Type B pancreatic cell (in vitro differentiated cells): ENCODE measurements around the gene FADS1. TPM values are rescaled to one million over a fixed set of nuclear protein-coding genes. Genes with fewer than 3 reads are reported as not detected.

Experiments
- DNase-seq: peaks from one replicate; pipeline ENCODE4 v3.0.0; 2021; ENCODE audit warnings: mixed read lengths; ENCODE audit not compliant: unreplicated experiment; ENCODE audit errors: extremely low spot score
- H3K27ac Mint-ChIP-seq: 2 replicates; pipeline ENCODE4 v1.8.0; 2021; ENCODE audit warnings: mild to moderate bottlenecking, mixed read lengths
- H3K27me3 Mint-ChIP-seq: 2 replicates; pipeline ENCODE4 v1.8.0; 2021; ENCODE audit warnings: mixed read lengths
- H3K36me3 Mint-ChIP-seq: 2 replicates; pipeline ENCODE4 v1.8.0; 2021; ENCODE audit warnings: mixed read lengths
- H3K4me1 Mint-ChIP-seq: one replicate; pipeline ENCODE4 v1.8.0; 2021; ENCODE audit warnings: mixed read lengths; ENCODE audit not compliant: unreplicated experiment
- H3K4me3 Mint-ChIP-seq: 2 replicates; pipeline ENCODE4 v1.8.0; 2021; ENCODE audit warnings: mild to moderate bottlenecking, mixed read lengths
- H3K9me3 Mint-ChIP-seq: 2 replicates; pipeline ENCODE4 v1.8.0; 2021; ENCODE audit warnings: mixed read lengths
- CTCF ChIP-seq: fragments of 200-600 bp; sonication (generic); conservative IDR thresholded peaks from 2 replicates; pipeline ENCODE4 v1.5.0; 2021; ENCODE audit warnings: antibody characterized with exemption, mild to moderate bottlenecking
- total RNA-seq: library from RNA; stranded (reverse); gene quantifications from 2 replicates; pipeline ENCODE4 v1.2.1, GENCODE V29; 2021; ENCODE audit warnings: low replicate concordance

The FADS1 gene
- total RNA-seq, 1 donor from 2014 or later: 90.0 TPM

GRCh38 chr11:61854206-61854895 lies 37.5 kb upstream of the FADS1 start:
- DNase-seq: no peak
- TF ChIP-seq CTCF: no peak
- H3K4me3 Mint-ChIP-seq: no peak overlapping the region
- H3K27ac Mint-ChIP-seq: no peak overlapping the region
- H3K27me3 Mint-ChIP-seq: no peaks in the 10 kb centered on the region
- peaks cover 10% of the 10 kb centered on the region for H3K36me3 Mint-ChIP-seq
- H3K9me3 Mint-ChIP-seq: no peaks in the 10 kb centered on the region
- no peaks in the 10 kb centered on the region for H3K4me1 Mint-ChIP-seq

- Mint-ChIP-seq H3K36me3 (peaks cover 8% of the 10 kb centered on the region), H3K4me3 (no peak overlapping the region), H3K27me3 (no peaks in the 10 kb centered on the region), H3K9me3 (no peaks in the 10 kb centered on the region), H3K27ac (no peak overlapping the region), H3K4me1 (no peaks in the 10 kb centered on the region)
- DNase-seq: no peak
- TF ChIP-seq CTCF: no peak
These were observed 36.9 kb upstream of the FADS1 start for GRCh38 chr11:61853698-61854169.

GRCh38 chr11:61851900-61852295 lies 35.1 kb upstream of the FADS1 start:
- Mint-ChIP-seq H3K27me3 (no peaks in the 10 kb centered on the region), H3K4me3 (no peak overlapping the region), H3K9me3 (no peaks in the 10 kb centered on the region), H3K27ac (no peak overlapping the region), H3K4me1 (no peaks in the 10 kb centered on the region), H3K36me3 (peaks cover 16% of the 10 kb centered on the region)
- no peak for DNase-seq
- no peak for TF ChIP-seq CTCF

GRCh38 chr11:61851113-61851899 lies 34.5 kb upstream of the FADS1 start:
- H3K27me3 Mint-ChIP-seq: no peaks in the 10 kb centered on the region
- H3K4me3 Mint-ChIP-seq: no peak overlapping the region
- no peaks in the 10 kb centered on the region for H3K9me3 Mint-ChIP-seq
- TF ChIP-seq CTCF: no peak
- H3K27ac Mint-ChIP-seq: no peak overlapping the region
- peaks cover 16% of the 10 kb centered on the region for H3K36me3 Mint-ChIP-seq
- no peak for DNase-seq
- no peaks in the 10 kb centered on the region for H3K4me1 Mint-ChIP-seq

- Mint-ChIP-seq H3K4me1 (peaks cover 3% of the 10 kb centered on the region), H3K36me3 (peaks cover 19% of the 10 kb centered on the region), H3K9me3 (no peaks in the 10 kb centered on the region), H3K27me3 (no peaks in the 10 kb centered on the region), H3K27ac (no peak overlapping the region), H3K4me3 (no peak overlapping the region)
- no peak for DNase-seq
- no peak for TF ChIP-seq CTCF
These were observed 33.9 kb upstream of the FADS1 start for GRCh38 chr11:61850687-61851086.
